IMR-90 (cell line): ENCODE measurements around the gene GMPPB. TPM values are rescaled to one million over a fixed set of nuclear protein-coding genes. Genes with fewer than 3 reads are reported as not detected.

ENCODE experiments used
- ATAC-seq: fragments of 200-7000 bp; cut with Tn5 transposase; 2 replicates; pipeline ENCODE4 v1.9.1; 2020; ENCODE audit warnings: low read depth, mild to moderate bottlenecking, moderate library complexity
- BruUV-seq: library from RNA; stranded (reverse); fragments of 400-500 nt; replicated peaks from 2 replicates; lab custom pipeline; 2021; lab: Mats Ljungman, UMichigan
- CTCF ChIA-PET: fragments of 300-600 bp; formaldehyde crosslinking; extraction: SDS; loops from one replicate; lab custom pipeline; 2021; ENCODE audit warnings: antibody characterized with exemption; lab: Yijun Ruan, JAX
- POLR2A ChIA-PET: fragments of 300-600 bp; sonication (Branson Sonifier 250); formaldehyde crosslinking; loops from one replicate; lab custom pipeline; 2022; ENCODE audit warnings: antibody characterized with exemption; ENCODE audit not compliant: unreplicated experiment; lab: Charles Lee
- DNase-seq: peaks from one replicate; pipeline ENCODE4 v3.0.0; 2013
- H2AFZ ChIP-seq: replicated peaks from 2 replicates; pipeline ENCODE3; 2013; ENCODE audit warnings: low read length, mild to moderate bottlenecking; ENCODE audit not compliant: poor library complexity
- H2AK5ac ChIP-seq: 2 replicates; pipeline ENCODE4 v1.6.1; 2013; ENCODE audit warnings: low read depth, low read length, inconsistent platforms
- H2AK9ac ChIP-seq: replicated peaks from 2 replicates; pipeline ENCODE3; 2013; ENCODE audit warnings: mild to moderate bottlenecking, low read depth, low read length, moderate library complexity; ENCODE audit not compliant: poor library complexity
- H2BK120ac ChIP-seq: 2 replicates; pipeline ENCODE4 v1.6.1; 2013; ENCODE audit warnings: low read depth, low read length, inconsistent platforms
- H2BK15ac ChIP-seq: 3 replicates; pipeline ENCODE4 v1.6.1; 2013; ENCODE audit warnings: low read depth, low read length, inconsistent platforms
- H2BK20ac ChIP-seq: 2 replicates; pipeline ENCODE4 v1.6.1; 2013; ENCODE audit warnings: low read depth, mild to moderate bottlenecking, inconsistent platforms, low read length, moderate library complexity
- H2BK5ac ChIP-seq: 2 replicates; pipeline ENCODE4 v1.6.1; 2013; ENCODE audit warnings: mild to moderate bottlenecking, low read depth, low read length, inconsistent platforms; ENCODE audit not compliant: poor library complexity, severe bottlenecking
- H3K14ac ChIP-seq: replicated peaks from 2 replicates; pipeline ENCODE4 v1.6.1; 2013; ENCODE audit warnings: low read depth, low read length, inconsistent platforms
- H3K18ac ChIP-seq: 2 replicates; pipeline ENCODE4 v1.6.1; 2013; ENCODE audit warnings: low read depth, low read length, control low read depth
- H3K23ac ChIP-seq: 2 replicates; pipeline ENCODE4 v1.6.1; 2013; ENCODE audit warnings: low read depth, low read length, inconsistent platforms
- H3K27ac ChIP-seq: 2 replicates; pipeline ENCODE4 v1.5.1; 2013; ENCODE audit warnings: mild to moderate bottlenecking, control low read depth, low read length; ENCODE audit not compliant: insufficient read depth
- H3K27me3 ChIP-seq: 2 replicates; pipeline ENCODE4 v1.6.1; 2013; ENCODE audit warnings: low read length; ENCODE audit not compliant: control insufficient read depth, insufficient read depth
- H3K36me3 ChIP-seq: 2 replicates; pipeline ENCODE4 v1.6.1; 2013; ENCODE audit warnings: low read length, mixed read lengths; ENCODE audit not compliant: control insufficient read depth, insufficient read depth
- H3K4ac ChIP-seq: 2 replicates; pipeline ENCODE4 v1.6.1; 2013; ENCODE audit warnings: low read depth, low read length, inconsistent platforms
- H3K4me1 ChIP-seq: 2 replicates; pipeline ENCODE4 v1.6.1; 2013; ENCODE audit warnings: low read length, mixed read lengths; ENCODE audit not compliant: control insufficient read depth, insufficient read depth
- H3K4me2 ChIP-seq: 2 replicates; pipeline ENCODE4 v1.6.1; 2013; ENCODE audit warnings: low read depth, mild to moderate bottlenecking, control low read depth, low read length, moderate library complexity
- H3K4me3 ChIP-seq: 2 replicates; pipeline ENCODE4 v1.5.1; 2013; ENCODE audit warnings: low read depth, mild to moderate bottlenecking, control low read depth, low read length, moderate library complexity; ENCODE audit not compliant: insufficient read depth
- H3K56ac ChIP-seq: 2 replicates; pipeline ENCODE4 v1.6.1; 2013; ENCODE audit warnings: low read length, inconsistent platforms; ENCODE audit not compliant: insufficient read depth; ENCODE audit errors: extremely low read depth
- H3K79me1 ChIP-seq, 2 experiments: 2 replicates each; pipeline ENCODE4 v1.6.1; 2013; ENCODE audit warnings: low read length in 2 of 2, inconsistent platforms in 1 of 2, low read depth in 1 of 2
- H3K9ac ChIP-seq: 2 replicates; pipeline ENCODE4 v1.6.1; 2013; ENCODE audit warnings: low read depth, low read length, control low read depth
- H3K9me1 ChIP-seq: 2 replicates; pipeline ENCODE4 v1.6.1; 2013; ENCODE audit warnings: low read length, inconsistent platforms; ENCODE audit not compliant: insufficient read depth
- H3K9me3 ChIP-seq: 2 replicates; pipeline ENCODE4 v1.6.1; 2013; ENCODE audit warnings: low read length; ENCODE audit not compliant: control insufficient read depth, insufficient read depth
- H4K20me1 ChIP-seq: 2 replicates; pipeline ENCODE4 v1.6.1; 2013; ENCODE audit warnings: low read length, inconsistent platforms; ENCODE audit not compliant: insufficient read depth
- H4K5ac ChIP-seq: 2 replicates; pipeline ENCODE4 v1.6.1; 2013; ENCODE audit warnings: mild to moderate bottlenecking, low read depth, low read length, control low read depth
- H4K8ac ChIP-seq, 2 experiments: 2 replicates each; pipeline ENCODE4 v1.6.1; 2013; ENCODE audit warnings: low read depth in 2 of 2, low read length in 2 of 2, control low read depth in 1 of 2, inconsistent platforms in 1 of 2
- H4K91ac ChIP-seq: 2 replicates; pipeline ENCODE4 v1.6.1; 2013; ENCODE audit warnings: low read depth, low read length, inconsistent platforms; ENCODE audit not compliant: insufficient read depth
- CEBPB ChIP-seq: IDR thresholded peaks from 2 replicates; pipeline ENCODE4 v1.6.1; 2012; ENCODE audit warnings: low read depth, low read length, improper control_type of control experiment
- RCOR1 ChIP-seq: IDR thresholded peaks from 2 replicates; pipeline ENCODE4 v1.6.1; 2012; ENCODE audit warnings: mild to moderate bottlenecking, low read length, improper control_type of control experiment; ENCODE audit not compliant: insufficient replicate concordance
- WGBS, 2 experiments: methylation state at CpG; one replicate each; pipeline versions ENCODE4 v1.1.5 to v1.1.7; 2013; ENCODE audit warnings: missing lambda C conversion rate in 2 of 2; ENCODE audit not compliant: insufficient read length in 1 of 2; ENCODE audit errors: extremely low coverage in 2 of 2; 5-methylcytosine and 5-hydroxymethylcytosine counted together
- dilution Hi-C: fragments of 300-500 bp; cut with HindIII; formaldehyde crosslinking; loops from one replicate; pipeline ENCODE4 v1.14.3; 2018; ENCODE audit warnings: low sequenced_read_pairs; ENCODE audit not compliant: unreplicated experiment
- in situ Hi-C: fragments of 300-500 bp; cut with MboI; formaldehyde crosslinking; loops from 3 replicates; pipeline ENCODE4 v1.14.3; 2019; ENCODE audit warnings: low sequenced_read_pairs, inconsistent platforms, mixed read lengths
- intact Hi-C: fragments of 100-400 bp; cut with micrococcal nuclease; formaldehyde crosslinking; loops from 2 replicates; pipeline ENCODE4 v1.10.0; 2022
- polyA plus RNA-seq, 3 experiments: library from polyadenylated mRNA; depleted of rRNA; stranded (reverse); fragments of >200 nt; gene quantifications; 2 replicates each; pipeline ENCODE4 v1.2.3, GENCODE V29; 2012; ENCODE audit warnings: low replicate concordance in 1 of 3
- total RNA-seq: library from RNA; depleted of rRNA; stranded (reverse); fragments of >200 nt; gene quantifications from 2 replicates; pipeline ENCODE4 v1.2.3, GENCODE V29; 2012

GMPPB gene
- total and polyA plus RNA-seq, 2 of the 4 experiments (the other 2 are of a cell fraction): 27.9 to 37.3 TPM

DNA sequence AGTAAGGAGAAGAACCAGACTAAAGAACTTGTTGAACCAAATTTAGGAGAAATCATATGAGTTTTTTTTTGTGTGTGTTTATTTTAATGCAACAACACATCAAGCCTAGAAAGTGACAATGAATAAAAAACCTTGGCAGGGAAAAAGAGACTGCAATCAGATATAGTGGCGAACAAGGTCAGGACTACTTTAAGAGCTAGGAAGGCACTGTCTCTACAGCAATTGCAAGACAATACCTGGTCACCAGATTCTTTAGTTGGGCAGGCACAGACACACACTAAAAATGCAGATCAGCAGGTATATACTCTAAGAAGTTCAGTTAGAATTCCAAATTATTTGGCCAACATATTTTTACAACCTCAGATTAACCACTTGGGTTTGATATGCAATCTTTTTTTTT, 30.8 kb upstream of the GMPPB start:
- in situ Hi-C loops (no loop called here), intact Hi-C loops (no loop called here), dilution Hi-C loops (no loop called here)
- H3K9me1 ChIP-seq: peaks cover 7% of the 10 kb centered on the region; the same call in 1 of the 2 replicates
- no peak for TF ChIP-seq RCOR1
- TF ChIP-seq CEBPB: no peak
- H3K18ac ChIP-seq: no peak overlapping the region
- no peak overlapping the region for H2AFZ ChIP-seq
- no peak overlapping the region for H3K4me3 ChIP-seq
- H3K9me3 ChIP-seq: no peaks in the 10 kb centered on the region
- H4K20me1 ChIP-seq: peaks cover 47% of the 10 kb centered on the region
- ChIA-PET CTCF (no interaction called here), POLR2A (no interaction called here)
- no peak overlapping the region for H3K14ac ChIP-seq
- ATAC-seq (no peak), DNase-seq (no peak)
- no peak overlapping the region for H2AK9ac ChIP-seq
- H3K4me1 ChIP-seq: peaks cover 5% of the 10 kb centered on the region; the same call in 1 of the 2 replicates
- no TSS peak for BruUV-seq
- H3K4me2 ChIP-seq: no peak overlapping the region
- no peak overlapping the region for H3K27ac ChIP-seq
- no peak overlapping the region for H2BK20ac ChIP-seq
- H4K91ac ChIP-seq: no peak overlapping the region
- no peak overlapping the region for H2BK5ac ChIP-seq
- no peaks in the 10 kb centered on the region for H3K27me3 ChIP-seq
- no peak overlapping the region for H2BK15ac ChIP-seq
- no peak overlapping the region for H3K23ac ChIP-seq
- 100% methylated on average over 1 of the region's 1 CpG; no CpG with 5 or more reads in 1 of the 2 experiments for WGBS, 2 experiments
- no peak overlapping the region for H2BK120ac ChIP-seq
- H3K56ac ChIP-seq: no peak overlapping the region
- H3K4ac ChIP-seq: no peak overlapping the region
- no peaks in the 10 kb centered on the region for H3K36me3 ChIP-seq
- peaks cover 38 to 73% of the 10 kb centered on the region in 2 experiments for H3K79me1 ChIP-seq
- H4K8ac ChIP-seq: no peak overlapping the region
- no peak overlapping the region for H2AK5ac ChIP-seq
- no peak overlapping the region for H4K5ac ChIP-seq
- no peak overlapping the region for H3K9ac ChIP-seq
